ENCODE measurements around the gene FNDC11. TPM values are rescaled to one million over a fixed set of nuclear protein-coding genes. Genes with fewer than 3 reads are reported as not detected.

Gene FNDC11
- total RNA-seq, 2 donors from 2014 or later = 0.66 to 2.9 TPM

DNA sequence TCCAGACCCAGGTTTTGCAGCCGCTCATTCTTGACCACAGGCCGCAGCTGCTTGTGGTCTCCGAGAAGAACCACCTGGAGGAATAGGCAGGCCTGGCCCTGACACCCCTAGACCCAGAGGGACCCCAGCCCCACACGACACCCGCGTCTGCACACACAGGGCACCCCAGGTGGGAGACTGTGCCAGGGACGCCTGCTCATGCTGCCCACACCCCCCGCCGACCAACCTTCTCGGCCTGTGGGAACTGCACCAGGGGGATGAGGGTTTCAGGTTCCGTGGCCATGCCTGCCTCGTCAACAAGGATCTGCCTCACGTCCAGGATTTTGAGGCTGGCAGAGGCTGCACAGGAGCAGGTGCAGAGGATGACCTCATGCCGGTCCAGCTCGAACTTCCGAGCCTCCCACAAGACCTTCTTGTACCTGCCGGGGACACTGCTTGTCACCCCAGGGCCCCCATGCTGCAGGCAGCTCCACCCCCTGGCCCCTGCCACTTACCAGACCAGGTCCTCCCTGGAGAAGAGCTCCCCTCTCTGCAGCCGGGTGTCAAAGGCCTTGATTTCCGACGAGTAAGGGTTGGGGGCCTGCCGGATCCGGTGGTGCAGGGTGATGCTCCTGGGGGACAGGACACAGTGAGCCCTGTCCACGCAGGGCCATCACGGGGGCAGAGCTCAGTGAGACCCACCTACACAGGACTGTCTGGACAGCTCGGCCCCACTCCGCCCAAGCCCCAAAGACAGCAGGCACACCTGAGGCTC is 7.1 kb downstream of the FNDC11 start:
- 80 to 94% methylated on average over 2 to 26 of the region's 26 CpGs for WGBS, 2 donors
- intact Hi-C loops (cut with DNase I) = no loop called here
- TF ChIP-seq, protein P1, sequence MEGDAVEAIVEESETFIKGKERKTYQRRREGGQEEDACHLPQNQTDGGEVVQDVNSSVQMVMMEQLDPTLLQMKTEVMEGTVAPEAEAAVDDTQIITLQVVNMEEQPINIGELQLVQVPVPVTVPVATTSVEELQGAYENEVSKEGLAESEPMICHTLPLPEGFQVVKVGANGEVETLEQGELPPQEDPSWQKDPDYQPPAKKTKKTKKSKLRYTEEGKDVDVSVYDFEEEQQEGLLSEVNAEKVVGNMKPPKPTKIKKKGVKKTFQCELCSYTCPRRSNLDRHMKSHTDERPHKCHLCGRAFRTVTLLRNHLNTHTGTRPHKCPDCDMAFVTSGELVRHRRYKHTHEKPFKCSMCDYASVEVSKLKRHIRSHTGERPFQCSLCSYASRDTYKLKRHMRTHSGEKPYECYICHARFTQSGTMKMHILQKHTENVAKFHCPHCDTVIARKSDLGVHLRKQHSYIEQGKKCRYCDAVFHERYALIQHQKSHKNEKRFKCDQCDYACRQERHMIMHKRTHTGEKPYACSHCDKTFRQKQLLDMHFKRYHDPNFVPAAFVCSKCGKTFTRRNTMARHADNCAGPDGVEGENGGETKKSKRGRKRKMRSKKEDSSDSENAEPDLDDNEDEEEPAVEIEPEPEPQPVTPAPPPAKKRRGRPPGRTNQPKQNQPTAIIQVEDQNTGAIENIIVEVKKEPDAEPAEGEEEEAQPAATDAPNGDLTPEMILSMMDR (IDR thresholded peaks at IDR 0.05) = no peak
- no peak for TF ChIP-seq POLR2A (IDR thresholded peaks at IDR 0.05)
- peaks cover 0 to 2% of the 10 kb centered on the region in 2 donors for H3K36me3 ChIP-seq (replicated peaks in 1 of 2; ENCODE audit: insufficient read depth in 1 of 2, low read depth in 2 of 2)
- no peak overlapping the region for H3K4me3 ChIP-seq
- H3K27ac ChIP-seq = no peak overlapping the region
- no peaks in the 10 kb centered on the region for H3K27me3 ChIP-seq
- DNase-seq (no peak), ATAC-seq (no peak)
- H3K9me3 ChIP-seq = no peaks in the 10 kb centered on the region
- H3K4me1 ChIP-seq = no peaks in the 10 kb centered on the region

DNA sequence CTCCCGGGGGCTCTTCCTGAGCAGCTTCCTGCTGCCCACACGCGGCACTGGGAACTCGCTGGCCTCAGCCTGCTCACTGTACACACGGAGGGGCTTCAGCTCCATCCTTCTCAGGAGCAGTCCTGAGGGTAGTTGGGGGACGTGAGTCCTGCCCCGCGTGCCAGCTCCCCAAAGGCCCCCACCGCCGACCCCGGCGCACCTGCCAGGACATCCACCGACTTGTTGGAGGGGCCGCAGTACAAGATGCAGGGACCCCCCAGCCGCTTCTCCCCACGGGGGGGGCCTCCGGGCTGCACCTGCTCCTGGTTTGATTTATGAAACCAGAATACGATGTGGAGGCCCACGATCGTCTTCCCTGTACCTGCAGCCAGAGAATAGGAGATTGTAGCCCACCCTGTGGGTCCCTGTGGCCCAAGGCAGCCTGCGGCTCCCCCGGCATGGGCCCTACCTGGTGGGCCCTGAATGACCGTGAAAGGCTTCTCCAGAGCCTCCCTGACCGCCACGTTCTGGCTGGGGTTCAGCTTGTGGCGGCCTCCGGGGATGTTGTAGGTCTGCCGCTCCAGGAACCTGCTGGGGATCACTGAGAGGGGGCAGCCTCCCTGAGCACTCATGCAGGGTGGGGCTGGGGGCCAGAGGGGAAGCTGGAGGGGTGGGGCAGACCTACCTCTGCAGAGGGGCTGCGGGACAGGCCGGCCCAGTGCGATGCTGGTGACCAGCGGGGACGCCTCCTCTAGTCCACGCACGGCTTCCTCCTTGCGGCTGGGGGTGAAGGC is 7.9 kb downstream of the FNDC11 start:
- DNase-seq (no peak), ATAC-seq (no peak)
- H3K4me1 ChIP-seq = peaks cover 4% of the 10 kb centered on the region
- H3K27ac ChIP-seq = no peak overlapping the region
- peaks cover 0 to 2% of the 10 kb centered on the region in 2 donors for H3K36me3 ChIP-seq (replicated peaks in 1 of 2; ENCODE audit: insufficient read depth in 1 of 2, low read depth in 2 of 2)
- no peaks in the 10 kb centered on the region for H3K9me3 ChIP-seq
- no peaks in the 10 kb centered on the region for H3K27me3 ChIP-seq
- WGBS, 2 donors = 87 to 91% methylated on average over 9 to 21 of the region's 36 CpGs
- no peak overlapping the region for H3K4me3 ChIP-seq
- TF ChIP-seq, protein P1 (IDR thresholded peaks at IDR 0.05) = no peak
- TF ChIP-seq POLR2A (IDR thresholded peaks at IDR 0.05) = no peak
- intact Hi-C loops (cut with DNase I) = no loop called here

DNA sequence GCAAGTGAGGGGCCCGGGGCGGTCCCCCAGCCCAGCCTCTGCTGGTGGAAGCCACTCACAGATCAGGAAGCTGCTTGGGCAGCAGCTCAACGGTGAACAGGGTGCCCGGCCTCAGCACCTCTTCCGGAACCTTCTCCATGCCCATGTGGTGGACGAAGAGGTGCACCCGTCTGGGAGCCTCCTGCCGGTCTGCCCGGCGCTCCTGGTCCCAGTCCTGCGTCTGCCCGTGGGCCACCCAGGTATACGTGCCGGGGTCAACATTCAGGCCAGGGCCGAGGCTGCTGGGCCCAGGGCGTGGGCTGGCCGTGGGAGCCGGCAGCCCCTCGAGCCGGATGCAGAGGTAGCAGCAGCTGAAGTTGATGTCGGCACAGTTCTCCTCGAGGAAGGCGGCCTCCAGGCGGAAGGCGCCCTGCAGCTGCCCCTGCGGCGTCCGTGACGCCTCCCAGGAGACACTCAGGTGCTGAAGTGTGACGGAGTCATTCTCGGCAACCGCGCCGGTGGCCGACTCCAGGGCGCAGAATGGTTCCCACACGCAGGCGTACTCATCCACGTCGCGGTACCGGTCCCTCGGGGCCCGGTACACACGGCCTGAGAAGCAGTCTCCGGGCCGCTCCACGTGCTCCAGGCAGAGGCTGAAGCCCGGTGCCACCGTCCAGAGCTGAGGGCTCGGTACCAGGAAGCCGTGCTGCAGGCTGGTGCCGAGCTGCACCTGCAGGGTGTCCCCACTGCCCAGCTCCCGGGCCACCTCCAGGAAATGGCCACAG is 8.7 kb downstream of the FNDC11 start:
- intact Hi-C loops (cut with DNase I) = no loop called here
- no peak for ATAC-seq
- TF ChIP-seq POLR2A (IDR thresholded peaks at IDR 0.05) = no peak
- TF ChIP-seq, protein P1 (IDR thresholded peaks at IDR 0.05) = no peak
- Histone ChIP-seq H3K36me3 (replicated peaks in 1 of 2; ENCODE audit: insufficient read depth in 1 of 2, low read depth in 2 of 2) (peaks cover 0 to 2% of the 10 kb centered on the region in 2 donors), H3K4me1 (peaks cover 6% of the 10 kb centered on the region), H3K27ac (no peak overlapping the region), H3K4me3 (no peak overlapping the region), H3K9me3 (no peaks in the 10 kb centered on the region), H3K27me3 (no peaks in the 10 kb centered on the region)
- DNase-seq = no peak
- 80 to 92% methylated on average over 2 to 49 of the region's 54 CpGs for WGBS, 2 donors

DNA sequence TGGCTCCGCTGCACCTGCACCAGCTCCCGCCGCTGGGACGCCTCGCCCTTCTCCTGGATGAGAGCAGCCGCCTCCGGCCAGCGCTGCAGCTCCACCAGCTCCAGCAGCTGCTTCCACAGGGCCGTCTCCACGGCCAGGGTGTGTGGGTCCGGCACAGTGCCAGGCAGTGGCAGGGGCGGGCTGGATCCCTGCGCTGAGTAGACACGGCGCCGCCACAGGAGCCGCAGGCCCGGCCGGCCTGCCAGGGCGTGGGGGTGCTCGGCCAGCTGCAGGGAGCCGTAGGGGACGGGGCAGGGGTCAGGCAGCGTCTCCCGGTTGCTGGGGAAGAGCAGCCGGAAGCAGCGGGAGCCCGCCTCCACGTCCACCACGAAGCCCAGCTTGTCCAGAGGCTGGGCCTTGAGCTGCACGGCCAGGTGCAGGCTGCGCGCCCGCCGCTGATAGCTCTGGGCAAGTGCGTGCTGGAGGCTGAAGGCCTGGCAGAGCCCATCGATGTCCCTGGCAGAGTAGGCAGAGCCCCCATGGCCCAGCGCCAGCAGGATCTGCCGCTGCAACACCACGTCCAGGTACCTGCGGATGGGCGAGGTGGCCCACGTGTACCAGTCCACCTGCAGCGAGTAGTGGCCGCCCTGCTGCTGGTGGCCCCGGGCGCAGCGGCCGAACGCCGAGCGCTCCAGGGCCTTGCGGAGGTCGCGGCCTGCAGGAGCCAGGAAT is 9.4 kb downstream of the FNDC11 start:
- Histone ChIP-seq H3K9me3 (no peaks in the 10 kb centered on the region), H3K27me3 (no peaks in the 10 kb centered on the region), H3K4me3 (no peak overlapping the region), H3K4me1 (peaks cover 6% of the 10 kb centered on the region), H3K27ac (no peak overlapping the region), H3K36me3 (replicated peaks in 1 of 2; ENCODE audit: insufficient read depth in 1 of 2, low read depth in 2 of 2) (peaks cover 0 to 2% of the 10 kb centered on the region in 2 donors)
- DNase-seq (no peak), ATAC-seq (no peak)
- intact Hi-C loops (cut with DNase I) = no loop called here
- TF ChIP-seq, protein P1 (IDR thresholded peaks at IDR 0.05) = no peak
- no peak for TF ChIP-seq POLR2A (IDR thresholded peaks at IDR 0.05)
- WGBS, 2 donors = 84 to 95% methylated on average over 5 to 43 of the region's 55 CpGs
